K562 (cell line): Measurements from ENCODE around the gene PCDHGA5. TPM values are rescaled to one million over a fixed set of nuclear protein-coding genes. Genes with fewer than 3 reads are reported as not detected.

Source experiments
- CHD2 ChIP-seq: IDR thresholded peaks from 2 replicates; pipeline ENCODE4 v1.6.1; 2011; ENCODE audit warnings: low read depth, low read length
- FOXA1 ChIP-seq: fragments of 450-650 bp; IDR thresholded peaks from 2 replicates; pipeline ENCODE4 v1.6.1; 2016; ENCODE audit warnings: mild to moderate bottlenecking, borderline replicate concordance
- HLTF ChIP-seq: fragments of 450-650 bp; IDR thresholded peaks from 2 replicates; pipeline ENCODE4 v1.6.1; 2016
- PML ChIP-seq: IDR thresholded peaks from 2 replicates; pipeline ENCODE4 v1.6.1; 2012; ENCODE audit warnings: low read length, inconsistent platforms
- RAD21 ChIP-seq, 2 experiments: fragments of 250-450 bp in 1 of 2; fragments of 450-650 bp in 1 of 2; sonication (Bioruptor Pico) in 1 of 2; formaldehyde crosslinking in 1 of 2; IDR thresholded peaks in 1 of 2; conservative IDR thresholded peaks in 1 of 2; 2 replicates each; pipeline versions ENCODE4 v1.4.0 to v1.8.0; 2020 to 2022; ENCODE audit warnings: mild to moderate bottlenecking in 2 of 2, moderate library complexity in 1 of 2
- RBBP5 ChIP-seq: fragments of 200-600 bp; sonication (generic); IDR thresholded peaks from 2 replicates; pipeline ENCODE4 v1.6.1; 2012; ENCODE audit warnings: borderline replicate concordance, mild to moderate bottlenecking, low read length, control low read depth, inconsistent platforms; ENCODE audit not compliant: insufficient read depth, poor library complexity, severe bottlenecking
- SMARCA4 ChIP-seq: fragments of 450-650 bp; IDR thresholded peaks from 2 replicates; pipeline ENCODE4 v1.6.1; 2016
- SP1 ChIP-seq: sonication (generic); formaldehyde crosslinking; IDR thresholded peaks from 2 replicates; pipeline ENCODE4 v1.8.1; 2022; ENCODE audit warnings: mild to moderate bottlenecking, missing genetic modification reagents
- TBL1XR1 ChIP-seq, 2 experiments: IDR thresholded peaks; 2 replicates each; pipeline ENCODE4 v1.6.1; 2012; ENCODE audit warnings: improper control_type of control experiment in 2 of 2, low read length in 2 of 2, mild to moderate bottlenecking in 1 of 2
- WHSC1 ChIP-seq: IDR thresholded peaks from one replicate; pipeline ENCODE4 v1.6.1; 2012; ENCODE audit warnings: low read length, control low read depth, inconsistent platforms
- ZNF561 ChIP-seq: fragments of 450-650 bp; formaldehyde crosslinking; conservative IDR thresholded peaks from 2 replicates; pipeline ENCODE4 v1.4.0; 2020; ENCODE audit warnings: mild to moderate bottlenecking, moderate library complexity
- polyA plus RNA-seq, 8 experiments: library from polyadenylated mRNA; depleted of rRNA in 4 of 8; stranded (reverse) in 5 of 8; unstranded in 3 of 8; fragments of >200 nt; fragmentation: Nextera tagmentation in 2 of 8; fragmentation: Illumina TruSeq in 1 of 8; extraction: Ambion mirVana in 2 of 8; extraction: Trizol in 1 of 8; gene quantifications; 2 replicates each; pipeline versions ENCODE4 v1.2.1 to v1.2.3, GENCODE V29; 2011 to 2014; ENCODE audit warnings: inconsistent platforms in 1 of 8, missing spikeins in 1 of 8
- total RNA-seq, 7 experiments: library from RNA; depleted of rRNA in 6 of 7; stranded (reverse); fragments of >200 nt in 6 of 7; fragmentation: Illumina TruSeq in 2 of 7; extraction: Trizol in 2 of 7; gene quantifications; 2 replicates each; pipeline versions ENCODE4 v1.2.1 to v1.2.3, GENCODE V29; 2011 to 2021; ENCODE audit warnings: low replicate concordance in 1 of 7
- TF ChIP-seq, protein P1 (sequence below): sonication (generic); formaldehyde crosslinking; IDR thresholded peaks from 2 replicates; pipeline ENCODE4 v1.8.1; 2023; ENCODE audit warnings: missing genetic modification reagents, mild to moderate bottlenecking, borderline replicate concordance
- TF ChIP-seq, protein P2 (sequence below), 2 experiments: fragments of 450-650 bp; IDR thresholded peaks; 2 replicates each; pipeline ENCODE4 v1.6.1; 2018; ENCODE audit warnings: mild to moderate bottlenecking in 2 of 2, low read depth in 1 of 2; ENCODE audit not compliant: partially characterized antibody in 2 of 2
- TF ChIP-seq, protein P3 (sequence below): fragments of 450-650 bp; IDR thresholded peaks from 2 replicates; pipeline ENCODE4 v1.6.1; 2018; ENCODE audit warnings: mild to moderate bottlenecking, low read depth; ENCODE audit not compliant: partially characterized antibody

The PCDHGA5 gene
- total and polyA plus RNA-seq, 9 of the 15 experiments (the other 6 are each of a cell fraction or from before 2014, with no cell fraction given): 0.01 to 0.18 (median 0.12) TPM; not detected in 1

DNA sequence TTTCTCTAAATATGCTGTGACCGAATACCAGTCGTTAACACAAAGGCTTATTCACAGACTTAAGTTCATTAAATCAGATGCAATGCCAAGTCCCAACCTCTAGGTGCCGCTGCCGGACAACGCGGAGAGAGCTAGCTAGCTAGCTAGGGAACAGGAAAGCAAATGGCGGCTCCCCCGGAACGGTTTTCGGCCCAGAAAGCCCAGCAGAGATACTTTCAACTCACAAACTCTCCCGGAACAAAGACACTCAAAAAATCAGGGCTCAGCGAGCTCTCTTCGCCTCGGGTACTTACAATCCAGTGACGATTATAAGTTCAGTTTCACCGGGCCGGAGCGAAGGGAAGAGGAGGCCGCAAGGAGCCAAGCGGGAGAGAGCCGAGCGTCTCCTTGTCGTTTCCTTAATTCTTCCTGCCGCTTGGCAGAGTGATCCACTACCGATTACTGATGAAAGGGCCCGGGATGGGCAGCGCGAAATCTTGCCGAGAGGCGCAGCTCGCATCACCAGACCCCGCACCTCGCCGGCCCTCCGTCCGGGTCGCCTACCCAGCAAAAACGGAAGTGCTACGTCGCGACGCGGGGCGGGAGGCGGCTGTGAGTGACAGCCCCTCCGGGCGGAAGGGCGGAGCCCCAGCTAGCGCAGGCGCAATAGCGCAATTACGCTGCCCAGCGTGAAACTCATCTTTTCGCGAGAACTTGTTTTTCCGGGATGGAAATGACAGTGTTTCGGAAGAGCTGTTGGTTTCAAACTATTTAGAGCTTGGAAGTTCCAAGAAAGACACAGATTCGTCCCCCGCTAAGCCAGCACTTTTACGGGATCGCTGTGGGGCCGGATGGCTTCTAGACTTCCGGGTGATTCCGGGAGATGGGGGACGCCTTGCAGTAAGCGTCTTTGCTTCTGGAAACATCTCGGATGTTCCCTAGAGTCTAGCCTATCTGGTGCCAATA lies 43.5 kb upstream of the PCDHGA5 start, which contains the start of gene TAF7 (continued):
- TF ChIP-seq, protein P1, sequence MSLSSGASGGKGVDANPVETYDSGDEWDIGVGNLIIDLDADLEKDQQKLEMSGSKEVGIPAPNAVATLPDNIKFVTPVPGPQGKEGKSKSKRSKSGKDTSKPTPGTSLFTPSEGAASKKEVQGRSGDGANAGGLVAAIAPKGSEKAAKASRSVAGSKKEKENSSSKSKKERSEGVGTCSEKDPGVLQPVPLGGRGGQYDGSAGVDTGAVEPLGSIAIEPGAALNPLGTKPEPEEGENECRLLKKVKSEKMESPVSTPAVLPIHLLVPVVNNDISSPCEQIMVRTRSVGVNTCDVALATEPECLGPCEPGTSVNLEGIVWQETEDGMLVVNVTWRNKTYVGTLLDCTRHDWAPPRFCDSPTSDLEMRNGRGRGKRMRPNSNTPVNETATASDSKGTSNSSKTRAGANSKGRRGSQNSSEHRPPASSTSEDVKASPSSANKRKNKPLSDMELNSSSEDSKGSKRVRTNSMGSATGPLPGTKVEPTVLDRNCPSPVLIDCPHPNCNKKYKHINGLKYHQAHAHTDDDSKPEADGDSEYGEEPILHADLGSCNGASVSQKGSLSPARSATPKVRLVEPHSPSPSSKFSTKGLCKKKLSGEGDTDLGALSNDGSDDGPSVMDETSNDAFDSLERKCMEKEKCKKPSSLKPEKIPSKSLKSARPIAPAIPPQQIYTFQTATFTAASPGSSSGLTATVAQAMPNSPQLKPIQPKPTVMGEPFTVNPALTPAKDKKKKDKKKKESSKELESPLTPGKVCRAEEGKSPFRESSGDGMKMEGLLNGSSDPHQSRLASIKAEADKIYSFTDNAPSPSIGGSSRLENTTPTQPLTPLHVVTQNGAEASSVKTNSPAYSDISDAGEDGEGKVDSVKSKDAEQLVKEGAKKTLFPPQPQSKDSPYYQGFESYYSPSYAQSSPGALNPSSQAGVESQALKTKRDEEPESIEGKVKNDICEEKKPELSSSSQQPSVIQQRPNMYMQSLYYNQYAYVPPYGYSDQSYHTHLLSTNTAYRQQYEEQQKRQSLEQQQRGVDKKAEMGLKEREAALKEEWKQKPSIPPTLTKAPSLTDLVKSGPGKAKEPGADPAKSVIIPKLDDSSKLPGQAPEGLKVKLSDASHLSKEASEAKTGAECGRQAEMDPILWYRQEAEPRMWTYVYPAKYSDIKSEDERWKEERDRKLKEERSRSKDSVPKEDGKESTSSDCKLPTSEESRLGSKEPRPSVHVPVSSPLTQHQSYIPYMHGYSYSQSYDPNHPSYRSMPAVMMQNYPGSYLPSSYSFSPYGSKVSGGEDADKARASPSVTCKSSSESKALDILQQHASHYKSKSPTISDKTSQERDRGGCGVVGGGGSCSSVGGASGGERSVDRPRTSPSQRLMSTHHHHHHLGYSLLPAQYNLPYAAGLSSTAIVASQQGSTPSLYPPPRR: no peak
- 0 out of 2 replicates have a peak, but pooled peaks have one; percentile 13 for TF ChIP-seq SP1 (CRISPR knock-in tag)
- TF ChIP-seq FOXA1: no peak
- peak; percentile 88 for TF ChIP-seq SMARCA4
- TF ChIP-seq ZNF561: no peak
- TF ChIP-seq, protein P2, sequence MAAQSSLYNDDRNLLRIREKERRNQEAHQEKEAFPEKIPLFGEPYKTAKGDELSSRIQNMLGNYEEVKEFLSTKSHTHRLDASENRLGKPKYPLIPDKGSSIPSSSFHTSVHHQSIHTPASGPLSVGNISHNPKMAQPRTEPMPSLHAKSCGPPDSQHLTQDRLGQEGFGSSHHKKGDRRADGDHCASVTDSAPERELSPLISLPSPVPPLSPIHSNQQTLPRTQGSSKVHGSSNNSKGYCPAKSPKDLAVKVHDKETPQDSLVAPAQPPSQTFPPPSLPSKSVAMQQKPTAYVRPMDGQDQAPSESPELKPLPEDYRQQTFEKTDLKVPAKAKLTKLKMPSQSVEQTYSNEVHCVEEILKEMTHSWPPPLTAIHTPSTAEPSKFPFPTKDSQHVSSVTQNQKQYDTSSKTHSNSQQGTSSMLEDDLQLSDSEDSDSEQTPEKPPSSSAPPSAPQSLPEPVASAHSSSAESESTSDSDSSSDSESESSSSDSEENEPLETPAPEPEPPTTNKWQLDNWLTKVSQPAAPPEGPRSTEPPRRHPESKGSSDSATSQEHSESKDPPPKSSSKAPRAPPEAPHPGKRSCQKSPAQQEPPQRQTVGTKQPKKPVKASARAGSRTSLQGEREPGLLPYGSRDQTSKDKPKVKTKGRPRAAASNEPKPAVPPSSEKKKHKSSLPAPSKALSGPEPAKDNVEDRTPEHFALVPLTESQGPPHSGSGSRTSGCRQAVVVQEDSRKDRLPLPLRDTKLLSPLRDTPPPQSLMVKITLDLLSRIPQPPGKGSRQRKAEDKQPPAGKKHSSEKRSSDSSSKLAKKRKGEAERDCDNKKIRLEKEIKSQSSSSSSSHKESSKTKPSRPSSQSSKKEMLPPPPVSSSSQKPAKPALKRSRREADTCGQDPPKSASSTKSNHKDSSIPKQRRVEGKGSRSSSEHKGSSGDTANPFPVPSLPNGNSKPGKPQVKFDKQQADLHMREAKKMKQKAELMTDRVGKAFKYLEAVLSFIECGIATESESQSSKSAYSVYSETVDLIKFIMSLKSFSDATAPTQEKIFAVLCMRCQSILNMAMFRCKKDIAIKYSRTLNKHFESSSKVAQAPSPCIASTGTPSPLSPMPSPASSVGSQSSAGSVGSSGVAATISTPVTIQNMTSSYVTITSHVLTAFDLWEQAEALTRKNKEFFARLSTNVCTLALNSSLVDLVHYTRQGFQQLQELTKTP (IDR thresholded peaks at IDR 0.05; ENCODE audit: low read depth in 1 of 2, partially characterized antibody in 2 of 2): no peak
- peak; percentile 89 for TF ChIP-seq PML
- peak; percentile 58 for TF ChIP-seq RBBP5
- TF ChIP-seq, protein P3, sequence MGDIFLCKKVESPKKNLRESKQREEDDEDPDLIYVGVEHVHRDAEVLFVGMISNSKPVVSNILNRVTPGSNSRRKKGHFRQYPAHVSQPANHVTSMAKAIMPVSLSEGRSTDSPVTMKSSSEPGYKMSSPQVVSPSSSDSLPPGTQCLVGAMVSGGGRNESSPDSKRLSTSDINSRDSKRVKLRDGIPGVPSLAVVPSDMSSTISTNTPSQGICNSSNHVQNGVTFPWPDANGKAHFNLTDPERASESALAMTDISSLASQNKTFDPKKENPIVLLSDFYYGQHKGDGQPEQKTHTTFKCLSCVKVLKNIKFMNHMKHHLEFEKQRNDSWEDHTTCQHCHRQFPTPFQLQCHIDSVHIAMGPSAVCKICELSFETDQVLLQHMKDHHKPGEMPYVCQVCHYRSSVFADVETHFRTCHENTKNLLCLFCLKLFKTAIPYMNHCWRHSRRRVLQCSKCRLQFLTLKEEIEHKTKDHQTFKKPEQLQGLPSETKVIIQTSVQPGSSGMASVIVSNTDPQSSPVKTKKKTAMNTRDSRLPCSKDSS: peak; percentile 21
- peak; percentile 89 for TF ChIP-seq CHD2
- peak in 1 of 2 experiments; percentile 39; a peak in 2 of 4 replicates for TF ChIP-seq RAD21 (CRISPR knock-in tag; conservative IDR thresholded peaks at IDR 0.05 in 1 of 2, IDR thresholded peaks at IDR 0.05 in 1 of 2)
- TF ChIP-seq HLTF: peak; percentile 67; the same call in 1 of the 2 replicates
- no peak for TF ChIP-seq WHSC1
- peak in 1 of 2 experiments; percentile 39; a peak in 2 of 4 replicates for TF ChIP-seq TBL1XR1 (IDR thresholded peaks at IDR 0.05; ENCODE audit: low read length in 2 of 2)
